Fibroblast of mammary gland (primary cell): ENCODE measurements around the gene STX10.
A peak's percentile ranks its signal among the peaks of the same experiment; 100 is the strongest.

Experiments
- DNase-seq: peaks from one replicate; pipeline ENCODE4 v3.0.0-alpha.2; 2010; ENCODE audit warnings: low read depth
- H3K4me3 ChIP-seq: 2 replicates; pipeline ENCODE4 v1.5.1; 2011; ENCODE audit warnings: low read depth, mild to moderate bottlenecking, low read length, moderate library complexity; ENCODE audit not compliant: control insufficient read depth
- TF ChIP-seq, protein P1 (sequence below): conservative IDR thresholded peaks from 2 replicates; pipeline ENCODE4 v1.5.1; 2011; ENCODE audit warnings: low read depth, low read length, inconsistent platforms; ENCODE audit not compliant: control insufficient read depth, insufficient read depth

The STX10 gene

DNA sequence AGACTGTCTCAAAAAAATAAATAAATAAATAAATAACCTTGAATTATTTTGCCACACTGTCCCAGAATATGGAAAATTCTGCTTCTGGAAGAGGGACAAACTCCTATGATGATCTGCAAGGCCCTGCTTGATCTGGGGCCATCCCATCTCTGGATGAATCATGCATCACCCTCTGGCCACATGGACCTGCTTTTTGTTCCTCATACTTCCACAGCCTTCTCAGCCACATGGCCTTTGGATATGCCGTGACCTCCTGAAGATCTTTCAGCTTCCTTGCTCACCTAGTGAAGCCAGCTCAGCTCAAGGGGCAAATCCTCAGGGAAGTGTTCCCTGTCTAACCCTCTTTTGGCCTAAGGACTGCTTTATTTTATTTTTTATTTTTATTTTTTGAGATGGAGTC, 10.4 kb upstream of the STX10 start:
- no peak overlapping the region for H3K4me3 ChIP-seq
- peak; percentile 78 for DNase-seq
- TF ChIP-seq, protein P1, sequence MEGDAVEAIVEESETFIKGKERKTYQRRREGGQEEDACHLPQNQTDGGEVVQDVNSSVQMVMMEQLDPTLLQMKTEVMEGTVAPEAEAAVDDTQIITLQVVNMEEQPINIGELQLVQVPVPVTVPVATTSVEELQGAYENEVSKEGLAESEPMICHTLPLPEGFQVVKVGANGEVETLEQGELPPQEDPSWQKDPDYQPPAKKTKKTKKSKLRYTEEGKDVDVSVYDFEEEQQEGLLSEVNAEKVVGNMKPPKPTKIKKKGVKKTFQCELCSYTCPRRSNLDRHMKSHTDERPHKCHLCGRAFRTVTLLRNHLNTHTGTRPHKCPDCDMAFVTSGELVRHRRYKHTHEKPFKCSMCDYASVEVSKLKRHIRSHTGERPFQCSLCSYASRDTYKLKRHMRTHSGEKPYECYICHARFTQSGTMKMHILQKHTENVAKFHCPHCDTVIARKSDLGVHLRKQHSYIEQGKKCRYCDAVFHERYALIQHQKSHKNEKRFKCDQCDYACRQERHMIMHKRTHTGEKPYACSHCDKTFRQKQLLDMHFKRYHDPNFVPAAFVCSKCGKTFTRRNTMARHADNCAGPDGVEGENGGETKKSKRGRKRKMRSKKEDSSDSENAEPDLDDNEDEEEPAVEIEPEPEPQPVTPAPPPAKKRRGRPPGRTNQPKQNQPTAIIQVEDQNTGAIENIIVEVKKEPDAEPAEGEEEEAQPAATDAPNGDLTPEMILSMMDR, result no peak

DNA sequence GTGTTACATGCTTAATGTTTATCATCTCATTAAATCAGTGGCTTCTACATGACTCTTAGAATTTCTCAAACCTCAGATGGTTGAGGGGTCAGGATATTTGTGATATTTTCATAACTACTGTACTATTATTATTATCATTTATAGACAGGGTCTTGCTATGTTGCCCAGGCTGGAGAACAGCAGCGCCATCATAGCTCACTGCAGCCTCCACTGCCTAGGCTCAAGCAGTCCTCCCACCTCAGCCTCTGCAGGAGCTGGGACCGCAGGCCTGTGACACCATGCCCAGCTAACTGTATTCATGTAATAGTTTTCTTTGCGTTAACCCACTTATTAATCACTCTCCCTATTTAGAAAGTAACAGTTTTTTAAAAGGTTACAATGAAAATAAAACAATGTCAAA, 9.5 kb upstream of the STX10 start:
- no peak overlapping the region for H3K4me3 ChIP-seq
- TF ChIP-seq, protein P1, result no peak
- no peak for DNase-seq

DNA sequence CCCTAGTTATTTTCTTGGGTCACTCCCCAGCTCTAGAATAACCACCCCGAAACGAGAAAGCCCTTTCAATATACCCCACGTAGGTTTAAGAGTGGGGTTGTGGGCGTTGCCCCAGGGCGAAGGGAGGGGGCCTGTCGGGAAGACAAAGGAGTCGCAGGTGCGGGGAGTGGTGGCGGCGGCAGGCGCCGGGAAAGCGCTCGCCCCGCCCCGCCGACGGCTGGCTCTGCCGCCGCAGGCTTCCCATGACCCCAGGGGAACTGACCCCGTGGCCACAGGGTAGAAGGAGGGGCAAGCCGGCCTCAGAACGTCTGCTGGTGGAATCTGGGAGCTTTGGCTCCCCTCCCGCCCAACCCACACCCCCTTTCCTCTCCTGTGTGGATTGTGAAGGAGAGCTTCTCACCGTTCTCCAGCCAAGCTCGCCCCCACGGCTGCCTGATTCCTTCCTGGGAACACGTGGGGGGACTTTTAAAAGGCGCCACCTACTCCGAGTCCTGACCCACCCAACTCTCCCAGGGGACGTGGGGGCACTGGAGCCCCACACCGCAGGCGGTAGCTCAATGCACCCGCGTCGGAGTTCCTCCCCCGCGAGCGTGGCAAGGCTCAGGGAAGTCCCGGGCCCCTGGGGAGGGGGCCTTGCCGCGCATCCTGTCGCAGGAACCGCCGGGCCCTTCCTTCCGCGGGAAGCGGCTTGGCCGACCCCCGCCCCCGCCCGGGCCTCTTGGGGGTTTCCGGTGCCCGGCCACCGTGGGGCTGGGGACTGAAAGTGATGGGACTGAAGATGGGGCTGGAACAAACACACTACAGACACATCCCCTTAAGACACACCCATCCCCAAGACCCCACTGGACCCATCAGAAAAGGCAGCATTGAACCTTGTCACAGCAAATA, 5.5 kb upstream of the STX10 start:
- peak overlapping the region; percentile 94 for H3K4me3 ChIP-seq
- DNase-seq, result peak; percentile 80
- TF ChIP-seq, protein P1, result no peak

DNA sequence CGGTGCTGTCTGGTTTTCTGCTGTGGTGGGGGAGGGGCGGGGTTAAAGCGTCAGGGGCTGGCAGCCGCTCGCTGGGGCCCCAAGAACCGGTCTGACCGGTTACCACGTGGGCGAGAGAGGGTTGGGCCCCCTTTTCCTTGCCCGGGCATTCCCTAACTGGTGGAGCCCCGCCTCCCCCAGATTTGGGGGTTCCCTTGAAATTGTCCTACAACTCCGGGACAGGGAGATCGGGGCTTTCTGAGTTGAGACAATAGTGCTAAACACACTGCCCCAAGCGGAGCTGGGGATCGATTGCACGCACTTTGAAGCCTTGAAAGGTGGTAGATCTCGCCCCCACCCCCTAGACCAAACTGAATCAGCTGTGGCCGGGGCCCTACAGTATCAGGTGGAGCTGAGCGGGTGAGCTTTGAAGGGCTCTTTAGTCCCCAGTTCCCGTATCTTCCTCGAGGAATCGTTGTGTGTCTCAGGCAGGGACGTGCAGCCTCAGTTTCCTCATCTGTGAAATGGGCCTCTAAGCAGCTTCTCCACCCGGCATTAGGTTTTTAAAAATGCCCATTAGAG, 4.8 kb upstream of the STX10 start:
- TF ChIP-seq, protein P1, result peak; percentile 16
- DNase-seq, result peak; percentile 58

DNA sequence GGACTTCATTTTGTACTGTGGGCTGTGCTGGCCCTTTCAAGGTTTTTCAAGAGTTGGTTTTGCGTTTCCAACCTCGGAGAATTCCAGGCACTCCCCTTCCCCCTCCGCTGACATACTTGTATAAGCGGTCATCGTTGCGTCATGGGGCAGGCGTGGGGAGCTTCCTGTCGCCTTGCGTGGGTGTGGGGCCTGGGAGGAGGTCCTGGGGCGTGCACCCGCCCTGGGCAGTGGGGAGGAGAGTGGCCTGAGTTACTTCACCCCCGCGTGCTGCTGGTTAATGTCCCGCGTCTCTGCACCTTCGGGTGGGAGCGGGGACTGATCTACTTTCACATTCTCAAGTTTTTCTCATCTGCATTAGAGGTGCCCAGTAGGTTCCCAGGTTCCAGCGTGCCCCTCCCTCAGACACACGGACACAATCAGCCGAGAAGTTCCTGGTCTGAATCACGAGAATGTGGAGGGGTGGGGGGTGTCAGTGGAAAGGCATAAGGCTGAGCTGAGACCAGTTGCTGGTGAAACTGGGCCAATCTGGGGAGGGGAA, 4.1 kb upstream of the STX10 start:
- TF ChIP-seq, protein P1, result no peak
- peak; percentile 95 for DNase-seq
- H3K4me3 ChIP-seq, result peak overlapping the region; percentile 94

More for the DNA sequence above, 4.8 kb upstream of the STX10 start:
- H3K4me3 ChIP-seq, result peak overlapping the region; percentile 94

DNA sequence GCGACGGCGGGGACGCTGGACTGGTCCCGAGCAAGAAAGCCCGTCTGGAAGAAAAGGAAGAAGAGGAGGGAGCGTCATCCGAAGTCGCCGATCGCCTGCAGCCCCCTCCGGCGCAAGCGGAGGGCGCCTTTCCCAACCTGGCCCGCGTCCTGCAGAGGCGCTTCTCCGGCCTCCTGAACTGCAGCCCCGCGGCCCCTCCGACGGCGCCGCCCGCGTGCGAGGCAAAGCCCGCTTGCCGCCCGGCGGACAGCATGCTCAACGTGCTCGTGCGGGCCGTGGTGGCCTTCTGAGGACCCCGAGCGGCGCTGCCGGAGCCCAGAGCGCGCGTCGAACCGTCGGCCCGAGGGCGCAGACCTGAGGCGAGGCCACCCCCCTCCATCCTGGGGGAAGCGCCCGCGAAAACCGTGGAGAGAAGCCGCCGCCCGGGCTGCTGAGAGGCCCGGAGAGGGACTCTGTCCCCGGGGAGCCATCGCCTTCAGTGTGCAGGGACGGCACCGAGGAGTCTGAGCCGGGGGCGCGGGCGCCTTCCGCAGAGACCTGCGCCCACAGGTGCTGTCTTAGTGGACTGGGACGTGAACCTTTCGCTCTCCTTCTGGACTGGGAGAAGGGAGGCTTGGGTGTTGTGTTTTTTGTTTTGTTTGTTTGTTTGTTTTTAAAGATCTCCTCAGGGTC, 3.5 kb upstream of the STX10 start:
- TF ChIP-seq, protein P1, result no peak
- no peak for DNase-seq
- peak overlapping the region; percentile 94 for H3K4me3 ChIP-seq
